HG03095 (cell line): ENCODE data around the gene SCFD2.
"Not testable (repeated sequence)": the region's sequence is repeated elsewhere in the genome, so short reads cannot be mapped to it uniquely, and the experiment has no call there.

Experiments used
- ATAC-seq: cut with Tn5 transposase; IDR thresholded peaks from one replicate; pipeline ENCODE4 v1.9.1; 2021; ENCODE audit warnings: moderate library complexity; ENCODE audit not compliant: unreplicated experiment

Gene SCFD2

DNA sequence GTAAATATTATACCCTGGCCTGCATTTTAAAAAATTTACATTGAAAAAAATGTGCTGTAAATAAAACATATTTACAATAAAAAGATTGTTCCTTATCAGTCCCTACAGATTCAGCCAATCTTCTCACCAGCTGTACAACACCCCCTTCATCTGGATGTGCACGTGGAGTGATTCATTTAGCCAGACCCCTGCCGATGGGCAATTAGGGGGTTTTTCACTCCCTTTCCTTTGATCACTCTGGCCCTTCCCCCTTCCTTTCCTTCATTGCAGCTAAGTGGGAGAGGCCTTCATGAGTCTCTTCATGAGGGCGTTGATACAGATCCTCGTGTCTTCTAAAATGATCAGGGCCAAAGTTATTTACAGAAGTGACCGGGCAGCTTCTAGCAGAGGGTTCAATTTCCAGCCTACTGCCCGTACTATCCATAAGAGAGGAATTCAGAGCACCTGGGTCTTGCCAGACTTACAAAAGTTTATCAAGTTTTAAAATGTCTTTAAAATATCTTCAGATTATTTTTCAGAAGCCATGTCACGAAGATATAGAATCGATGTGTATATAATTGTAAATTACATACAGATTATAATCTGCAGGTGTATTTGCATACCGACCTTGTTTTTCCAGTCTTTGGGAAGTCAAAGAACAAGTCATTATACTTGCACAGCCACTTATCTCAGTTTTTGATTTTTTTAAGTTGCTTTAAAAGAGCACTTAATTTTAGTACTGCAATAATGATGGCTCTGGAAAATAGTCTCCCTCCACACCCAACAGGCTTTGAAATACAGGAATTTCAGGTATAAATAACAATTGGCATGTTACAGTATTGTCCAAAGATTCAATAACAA lies 525.1 kb downstream of the SCFD2 start:
- ATAC-seq: no peak

DNA sequence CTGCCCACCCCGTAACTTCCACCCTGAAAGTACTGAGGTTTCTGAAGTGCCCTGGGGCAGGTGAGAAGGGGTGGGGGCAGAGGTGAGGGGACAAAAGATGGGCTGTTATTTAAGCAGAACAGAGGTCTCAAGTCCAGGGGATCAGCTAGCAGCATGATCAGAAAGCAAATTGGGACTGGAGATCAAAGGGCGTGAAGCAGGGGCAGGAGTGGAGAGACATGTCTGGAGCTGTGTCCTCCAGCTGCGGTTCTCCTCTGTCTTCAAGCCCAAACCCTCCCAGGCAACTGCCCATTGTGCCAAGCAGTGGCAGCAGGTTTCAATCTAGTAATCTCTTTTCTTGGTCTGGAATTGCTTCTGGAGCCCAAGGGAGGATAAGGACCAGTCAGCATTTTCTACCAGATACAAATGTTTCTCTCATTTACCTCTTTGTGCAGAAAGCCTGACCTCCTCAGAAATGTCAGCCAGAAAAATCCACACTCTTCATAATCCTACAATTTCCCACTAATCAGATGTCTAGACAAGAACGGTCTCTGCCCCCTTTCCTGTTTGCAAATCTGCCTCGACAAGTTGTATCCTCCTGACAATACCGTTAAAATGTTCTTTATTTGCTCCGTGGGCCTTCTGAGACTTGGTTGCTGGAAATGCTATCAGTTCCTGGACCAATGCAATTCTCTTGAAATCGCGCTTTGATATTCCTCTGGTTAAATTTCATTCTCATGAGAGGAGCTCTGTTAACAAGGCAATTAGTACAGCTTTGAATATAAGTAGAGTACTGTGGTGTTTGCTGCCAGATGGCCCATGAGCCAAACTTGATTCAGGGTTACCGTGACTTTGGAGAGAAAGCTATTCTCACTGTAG lies 526.9 kb downstream of the SCFD2 start:
- ATAC-seq: no peak

DNA sequence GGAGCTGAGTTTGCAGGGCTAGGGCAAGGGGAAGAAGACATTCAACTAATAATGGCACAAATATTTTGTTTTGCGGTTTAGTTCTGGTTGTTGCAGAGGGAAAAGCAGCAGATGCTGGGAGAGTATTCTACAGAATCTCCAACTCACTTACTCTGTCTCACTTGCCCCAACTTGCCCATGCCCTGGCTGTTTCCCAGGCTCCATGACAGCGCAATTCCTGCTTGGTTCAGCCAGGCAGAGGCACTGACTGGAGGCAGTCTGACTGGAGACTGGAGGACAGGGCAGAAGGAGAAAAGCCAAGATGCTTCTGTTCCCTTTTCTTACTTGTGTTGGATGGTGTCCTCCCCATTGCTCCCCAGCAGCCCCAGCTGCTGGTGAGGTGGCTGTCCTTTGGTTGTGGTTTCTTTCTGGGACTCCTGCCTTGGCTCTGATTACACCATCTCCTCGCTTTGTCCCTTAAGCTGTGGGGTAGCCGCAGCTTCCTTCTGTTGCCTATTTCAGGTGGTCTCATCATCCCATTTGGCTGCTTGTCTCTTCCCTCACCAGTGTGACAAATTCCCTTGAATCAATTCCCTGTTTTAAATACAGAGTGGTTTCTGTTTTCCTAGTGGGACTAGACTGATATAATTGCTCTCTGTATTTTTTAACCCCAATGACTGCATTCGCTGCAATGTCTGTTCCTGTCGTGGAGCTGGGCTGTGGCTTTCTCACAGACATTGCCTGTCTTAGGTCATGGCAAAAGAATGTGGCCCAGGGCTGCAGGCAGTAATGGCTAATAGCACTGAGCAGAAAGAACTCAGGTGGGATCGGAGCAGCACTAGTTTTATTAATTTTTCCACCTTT lies 527.9 kb downstream of the SCFD2 start:
- ATAC-seq: no peak

DNA sequence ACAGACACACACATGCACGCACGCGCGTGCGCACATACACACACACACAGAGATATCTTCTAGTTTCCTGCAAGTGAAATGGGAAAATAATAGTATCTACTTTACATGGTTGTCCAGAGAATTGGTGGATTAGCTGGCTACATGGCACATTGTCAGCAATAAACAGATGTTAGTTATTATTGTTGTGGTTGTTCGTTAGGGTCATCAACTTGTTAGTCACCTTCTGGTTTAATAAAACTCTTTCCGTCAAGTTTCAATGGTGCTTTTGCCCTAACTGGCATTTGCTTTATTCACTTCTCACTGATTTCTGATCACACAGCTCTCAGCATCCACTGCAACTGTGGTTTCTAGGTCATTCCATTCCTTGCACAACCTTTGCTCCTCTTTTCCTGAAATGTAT lies 529.2 kb downstream of the SCFD2 start:
- ATAC-seq: no peak

DNA sequence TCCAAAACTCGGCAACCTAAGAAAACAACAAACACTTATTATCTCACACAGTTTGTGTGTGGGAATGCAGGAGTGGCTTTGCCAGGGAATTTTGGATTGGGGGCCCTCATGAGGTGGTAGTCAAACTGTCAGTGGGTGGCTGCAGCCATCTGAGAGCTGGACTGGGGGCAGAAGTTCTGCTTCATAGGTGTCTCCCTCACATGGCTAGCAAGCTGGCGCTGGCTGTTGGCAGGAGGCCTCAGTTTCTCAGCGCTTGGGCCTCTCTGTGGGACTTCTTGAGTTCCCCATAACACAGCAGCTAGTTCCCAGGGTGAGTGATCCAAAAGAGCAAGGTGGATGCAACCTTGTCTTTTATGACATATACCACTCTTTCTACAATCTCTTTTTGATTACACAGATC lies 529.7 kb downstream of the SCFD2 start:
- no peak for ATAC-seq

DNA sequence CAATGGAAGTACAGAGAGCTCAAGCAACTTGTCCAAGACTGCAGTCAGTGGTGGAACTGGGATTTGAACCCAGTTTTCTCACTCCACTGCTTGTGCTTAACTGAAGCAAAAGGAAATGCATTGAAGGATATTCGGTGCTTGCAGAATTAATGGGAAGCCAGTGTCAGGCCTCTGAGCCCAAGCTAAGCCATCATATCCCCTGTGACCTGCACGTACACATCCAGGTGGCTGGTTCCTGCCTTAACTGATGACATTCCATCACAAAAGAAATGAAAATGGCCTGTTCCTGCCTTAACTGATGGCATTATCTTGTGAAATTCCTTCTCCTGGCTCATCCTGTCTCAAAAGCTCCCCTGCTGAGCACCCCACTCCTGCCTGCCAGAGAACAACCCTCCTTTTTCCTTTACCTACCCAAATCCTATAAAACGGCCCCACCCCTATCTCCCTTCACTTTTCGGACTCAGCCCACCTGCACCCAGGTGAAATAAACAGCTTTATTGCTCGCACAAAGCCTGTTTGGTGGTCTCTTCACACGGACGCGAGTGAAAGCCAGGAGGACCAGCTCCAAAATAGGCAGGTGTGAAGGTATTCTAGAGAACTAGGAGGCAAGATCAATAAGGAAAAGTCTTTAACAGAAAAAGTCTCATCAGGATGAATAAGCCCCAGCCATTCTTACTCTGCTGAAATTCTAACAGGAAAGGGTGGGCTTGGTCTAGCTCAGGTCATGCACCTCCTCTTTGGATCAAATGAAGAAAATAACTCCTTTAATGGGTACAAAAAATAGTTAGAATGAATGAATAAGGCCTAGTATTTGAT lies 531.0 kb downstream of the SCFD2 start:
- ATAC-seq: not testable (repeated sequence)

DNA sequence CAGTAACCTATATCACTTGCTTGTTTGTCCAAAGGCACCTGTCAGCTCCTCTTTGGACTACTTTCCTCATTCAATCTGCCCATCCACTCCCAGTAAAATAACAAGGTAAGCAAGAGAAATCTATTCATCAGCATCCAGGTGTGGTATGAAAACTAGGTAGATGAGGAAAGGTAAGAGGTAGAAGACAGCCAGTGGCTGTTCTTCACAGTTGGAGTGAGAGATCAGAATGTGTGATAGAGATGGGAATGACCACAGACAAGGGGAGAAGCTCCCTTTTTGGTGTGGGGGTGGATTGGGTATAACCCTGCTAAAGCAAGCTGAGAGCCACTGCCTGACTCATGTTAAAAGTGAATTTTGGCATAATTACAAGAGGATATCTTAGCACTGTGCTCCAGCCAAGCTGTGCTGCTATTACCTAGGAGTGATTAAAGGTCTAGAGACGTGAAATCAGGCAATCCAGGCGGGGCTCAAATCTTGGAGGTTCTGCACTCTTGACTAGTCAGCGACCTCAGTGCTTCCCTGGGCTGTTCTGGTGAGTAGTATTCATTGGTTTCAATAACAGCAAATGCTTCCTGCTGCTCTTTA lies 531.8 kb downstream of the SCFD2 start:
- ATAC-seq: no peak

DNA sequence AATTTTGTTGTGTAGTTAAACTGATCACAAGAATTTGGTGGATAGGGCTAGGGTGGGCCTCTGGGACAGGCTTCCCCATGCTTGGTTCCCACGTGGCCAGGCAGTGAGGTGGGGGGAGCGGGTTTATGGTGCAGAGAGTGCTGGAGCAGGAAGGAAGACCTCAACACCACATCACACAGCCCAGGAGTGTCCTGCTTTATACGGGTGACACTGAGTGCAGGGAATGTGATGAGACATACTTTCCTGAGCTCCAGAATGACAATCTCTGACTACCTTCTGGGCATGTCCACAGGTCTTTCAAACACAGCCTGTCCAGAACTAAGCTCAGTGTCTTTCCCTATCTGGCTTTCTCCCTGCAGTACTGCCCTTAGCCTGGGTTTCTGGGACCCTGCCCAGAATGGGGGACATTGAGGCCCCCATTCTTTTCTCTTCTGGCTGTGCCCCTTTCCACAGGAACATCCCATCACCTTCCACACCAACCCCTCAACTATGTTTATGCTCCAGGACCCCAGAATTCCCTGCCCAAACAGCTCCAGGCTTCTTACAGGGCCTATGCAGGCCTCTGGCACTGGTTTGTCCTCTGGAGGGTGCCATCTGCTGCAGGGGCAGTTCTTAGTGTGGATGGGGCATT lies 540.3 kb downstream of the SCFD2 start:
- ATAC-seq: no peak

DNA sequence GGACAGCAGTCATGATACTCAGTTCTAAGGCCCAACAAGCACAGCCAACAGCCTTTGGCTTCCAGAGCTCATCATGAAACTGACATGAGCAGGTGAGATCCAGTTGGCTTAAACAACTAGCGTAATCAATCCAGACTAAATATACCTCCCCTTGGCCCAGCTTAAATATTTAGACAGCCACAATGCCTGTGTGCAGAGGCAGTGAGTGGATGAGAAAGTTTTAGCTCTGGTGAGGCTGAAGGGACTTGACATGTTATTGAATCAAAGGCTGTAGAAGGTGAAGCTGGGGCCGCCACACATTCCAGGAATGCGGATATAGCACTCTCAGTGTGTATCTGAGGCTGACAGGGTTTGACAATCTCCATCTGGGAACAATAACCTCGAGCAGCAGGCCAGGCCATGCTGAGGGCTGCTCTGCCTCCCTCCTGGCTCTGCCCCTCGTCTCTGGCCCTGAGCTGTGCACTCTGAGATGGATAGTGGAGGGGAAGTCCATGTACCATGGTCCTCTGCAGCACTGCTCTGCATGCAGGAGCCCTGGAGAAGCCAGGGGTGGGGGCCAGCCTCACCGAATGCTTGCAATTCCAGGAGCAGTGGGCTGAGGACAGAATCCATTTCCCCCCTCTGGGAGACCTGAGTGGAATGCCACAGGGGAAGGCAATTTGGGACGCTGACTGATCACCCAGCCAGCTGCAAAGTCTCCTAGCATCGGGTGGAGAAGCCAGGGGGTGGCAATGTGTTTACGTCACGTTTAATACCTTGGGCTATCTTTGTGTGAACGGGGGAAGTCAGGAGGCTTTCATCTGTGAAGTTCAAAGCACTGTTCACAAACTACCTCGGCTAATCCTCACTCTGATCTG lies 541.0 kb downstream of the SCFD2 start:
- no peak for ATAC-seq

DNA sequence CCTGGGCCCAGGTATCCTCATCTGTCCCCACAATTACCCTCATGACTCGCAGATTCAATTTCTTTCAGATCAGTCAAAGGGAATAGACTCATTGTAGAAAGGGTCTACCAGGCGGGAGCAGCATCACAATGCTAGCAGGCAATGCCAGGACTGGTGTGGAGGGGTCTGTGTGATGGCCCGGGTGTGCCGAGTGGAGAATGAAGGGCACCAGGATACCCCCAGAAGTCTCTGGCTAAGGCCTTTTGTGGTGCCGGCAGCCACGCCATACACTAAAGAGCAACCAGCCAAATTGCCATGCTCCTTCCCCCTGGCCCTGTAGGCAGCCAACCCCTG lies 541.6 kb downstream of the SCFD2 start:
- ATAC-seq: no peak

DNA sequence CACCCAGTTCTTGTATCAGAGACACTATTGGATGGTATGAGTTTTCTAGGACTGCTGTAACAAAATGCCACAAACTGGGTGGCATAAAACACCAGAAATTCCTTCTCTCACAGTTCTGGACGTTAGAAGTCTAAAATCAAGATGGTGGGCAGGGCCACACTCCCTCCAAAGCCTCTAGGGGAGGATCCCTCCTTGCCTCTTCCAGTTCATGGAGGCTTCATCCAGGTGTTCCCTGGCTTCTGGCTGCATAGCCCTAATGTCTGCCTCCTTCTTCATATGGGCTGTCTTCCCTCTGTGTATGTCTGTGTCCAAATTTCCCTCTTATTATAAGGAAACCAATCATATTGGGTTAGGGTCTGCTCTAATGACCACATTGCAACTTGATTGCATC lies 542.2 kb downstream of the SCFD2 start:
- ATAC-seq: no peak
